GM12874 (cell line): ENCODE data around the gene TEKT5.

ENCODE experiments used
- TF ChIP-seq, protein P1 (sequence below): IDR thresholded peaks from 2 replicates; pipeline ENCODE4 v1.5.1; 2011; ENCODE audit warnings: low read depth, mild to moderate bottlenecking, control low read depth, low read length, moderate library complexity; ENCODE audit not compliant: insufficient read depth

Gene TEKT5

GRCh38 chr16:10684511-10685151, 10.1 kb downstream of the TEKT5 start:
- TF ChIP-seq, protein P1, sequence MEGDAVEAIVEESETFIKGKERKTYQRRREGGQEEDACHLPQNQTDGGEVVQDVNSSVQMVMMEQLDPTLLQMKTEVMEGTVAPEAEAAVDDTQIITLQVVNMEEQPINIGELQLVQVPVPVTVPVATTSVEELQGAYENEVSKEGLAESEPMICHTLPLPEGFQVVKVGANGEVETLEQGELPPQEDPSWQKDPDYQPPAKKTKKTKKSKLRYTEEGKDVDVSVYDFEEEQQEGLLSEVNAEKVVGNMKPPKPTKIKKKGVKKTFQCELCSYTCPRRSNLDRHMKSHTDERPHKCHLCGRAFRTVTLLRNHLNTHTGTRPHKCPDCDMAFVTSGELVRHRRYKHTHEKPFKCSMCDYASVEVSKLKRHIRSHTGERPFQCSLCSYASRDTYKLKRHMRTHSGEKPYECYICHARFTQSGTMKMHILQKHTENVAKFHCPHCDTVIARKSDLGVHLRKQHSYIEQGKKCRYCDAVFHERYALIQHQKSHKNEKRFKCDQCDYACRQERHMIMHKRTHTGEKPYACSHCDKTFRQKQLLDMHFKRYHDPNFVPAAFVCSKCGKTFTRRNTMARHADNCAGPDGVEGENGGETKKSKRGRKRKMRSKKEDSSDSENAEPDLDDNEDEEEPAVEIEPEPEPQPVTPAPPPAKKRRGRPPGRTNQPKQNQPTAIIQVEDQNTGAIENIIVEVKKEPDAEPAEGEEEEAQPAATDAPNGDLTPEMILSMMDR, result no peak

GRCh38 chr16:10683170-10683569, 11.6 kb downstream of the TEKT5 start:
- TF ChIP-seq, protein P1, result no peak

DNA sequence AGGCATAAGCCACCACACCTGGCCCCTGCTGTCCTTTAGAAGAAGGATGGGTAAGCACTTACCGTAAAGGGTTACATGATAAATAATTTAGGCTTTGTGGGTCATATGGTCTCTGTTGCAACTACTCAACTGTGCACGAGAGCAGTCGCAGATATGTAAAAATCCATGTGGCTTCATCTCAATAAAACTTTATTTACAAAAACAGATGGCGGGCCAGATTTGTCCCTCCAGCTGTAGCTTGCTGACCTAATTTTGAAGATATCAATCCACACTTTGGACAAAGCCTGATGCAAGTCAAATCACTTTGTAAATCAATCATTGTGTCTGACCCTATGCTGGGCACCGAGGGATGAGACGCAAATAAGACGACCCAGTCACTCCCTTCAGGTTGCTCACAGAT, 12.1 kb downstream of the TEKT5 start:
- TF ChIP-seq, protein P1, result no peak

- TF ChIP-seq, protein P1, result no peak
Measured at GRCh38 chr16:10681310-10682308, 13.1 kb downstream of the TEKT5 start.

GRCh38 chr16:10679921-10680320, 14.8 kb downstream of the TEKT5 start:
- TF ChIP-seq, protein P1, result no peak

DNA sequence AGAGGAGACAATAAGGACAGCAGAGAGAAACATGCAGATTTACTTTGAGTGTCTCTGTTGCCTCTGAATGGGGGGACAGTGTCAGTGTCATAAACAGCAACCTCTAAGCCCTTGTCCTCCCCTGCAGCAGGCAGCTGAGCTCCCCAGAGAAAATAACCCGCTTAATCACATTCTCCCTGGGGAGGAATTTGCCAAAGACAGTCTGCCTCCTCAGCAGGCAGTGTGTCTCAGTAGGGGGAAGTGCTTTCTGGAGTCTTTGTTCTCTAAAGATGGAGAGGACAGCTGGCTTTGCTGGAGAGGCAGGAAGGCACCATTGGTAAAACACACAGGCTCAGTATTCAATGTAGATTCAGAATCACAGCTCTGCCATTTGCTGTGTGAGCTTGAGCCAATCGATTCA, 16.1 kb downstream of the TEKT5 start:
- TF ChIP-seq, protein P1, result no peak

- TF ChIP-seq, protein P1, result no peak
Measured at GRCh38 chr16:10676284-10676683, 18.4 kb downstream of the TEKT5 start.
